ENCODE measurements around the gene ATXN7L3.

GRCh38 chr17:44176671-44177501 is 22.8 kb downstream of the ATXN7L3 start:
- no peak for TF ChIP-seq ZNF223 (tag by site-specific recombination; IDR thresholded peaks at IDR 0.05)
- TF ChIP-seq ZNF660 (tag by site-specific recombination; IDR thresholded peaks at IDR 0.05): no peak
- TF ChIP-seq, protein P1, sequence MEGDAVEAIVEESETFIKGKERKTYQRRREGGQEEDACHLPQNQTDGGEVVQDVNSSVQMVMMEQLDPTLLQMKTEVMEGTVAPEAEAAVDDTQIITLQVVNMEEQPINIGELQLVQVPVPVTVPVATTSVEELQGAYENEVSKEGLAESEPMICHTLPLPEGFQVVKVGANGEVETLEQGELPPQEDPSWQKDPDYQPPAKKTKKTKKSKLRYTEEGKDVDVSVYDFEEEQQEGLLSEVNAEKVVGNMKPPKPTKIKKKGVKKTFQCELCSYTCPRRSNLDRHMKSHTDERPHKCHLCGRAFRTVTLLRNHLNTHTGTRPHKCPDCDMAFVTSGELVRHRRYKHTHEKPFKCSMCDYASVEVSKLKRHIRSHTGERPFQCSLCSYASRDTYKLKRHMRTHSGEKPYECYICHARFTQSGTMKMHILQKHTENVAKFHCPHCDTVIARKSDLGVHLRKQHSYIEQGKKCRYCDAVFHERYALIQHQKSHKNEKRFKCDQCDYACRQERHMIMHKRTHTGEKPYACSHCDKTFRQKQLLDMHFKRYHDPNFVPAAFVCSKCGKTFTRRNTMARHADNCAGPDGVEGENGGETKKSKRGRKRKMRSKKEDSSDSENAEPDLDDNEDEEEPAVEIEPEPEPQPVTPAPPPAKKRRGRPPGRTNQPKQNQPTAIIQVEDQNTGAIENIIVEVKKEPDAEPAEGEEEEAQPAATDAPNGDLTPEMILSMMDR (tag by site-specific recombination; IDR thresholded peaks at IDR 0.05): no peak
- TF ChIP-seq ZNF692 (tag by site-specific recombination; IDR thresholded peaks at IDR 0.05): no peak
- no peak for TF ChIP-seq ZNF488 (tag by site-specific recombination; IDR thresholded peaks at IDR 0.05)
- TF ChIP-seq, protein P2, sequence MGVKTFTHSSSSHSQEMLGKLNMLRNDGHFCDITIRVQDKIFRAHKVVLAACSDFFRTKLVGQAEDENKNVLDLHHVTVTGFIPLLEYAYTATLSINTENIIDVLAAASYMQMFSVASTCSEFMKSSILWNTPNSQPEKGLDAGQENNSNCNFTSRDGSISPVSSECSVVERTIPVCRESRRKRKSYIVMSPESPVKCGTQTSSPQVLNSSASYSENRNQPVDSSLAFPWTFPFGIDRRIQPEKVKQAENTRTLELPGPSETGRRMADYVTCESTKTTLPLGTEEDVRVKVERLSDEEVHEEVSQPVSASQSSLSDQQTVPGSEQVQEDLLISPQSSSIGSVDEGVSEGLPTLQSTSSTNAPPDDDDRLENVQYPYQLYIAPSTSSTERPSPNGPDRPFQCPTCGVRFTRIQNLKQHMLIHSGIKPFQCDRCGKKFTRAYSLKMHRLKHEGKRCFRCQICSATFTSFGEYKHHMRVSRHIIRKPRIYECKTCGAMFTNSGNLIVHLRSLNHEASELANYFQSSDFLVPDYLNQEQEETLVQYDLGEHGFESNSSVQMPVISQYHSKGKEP (tag by site-specific recombination; IDR thresholded peaks at IDR 0.05): no peak
- TF ChIP-seq, protein P3, sequence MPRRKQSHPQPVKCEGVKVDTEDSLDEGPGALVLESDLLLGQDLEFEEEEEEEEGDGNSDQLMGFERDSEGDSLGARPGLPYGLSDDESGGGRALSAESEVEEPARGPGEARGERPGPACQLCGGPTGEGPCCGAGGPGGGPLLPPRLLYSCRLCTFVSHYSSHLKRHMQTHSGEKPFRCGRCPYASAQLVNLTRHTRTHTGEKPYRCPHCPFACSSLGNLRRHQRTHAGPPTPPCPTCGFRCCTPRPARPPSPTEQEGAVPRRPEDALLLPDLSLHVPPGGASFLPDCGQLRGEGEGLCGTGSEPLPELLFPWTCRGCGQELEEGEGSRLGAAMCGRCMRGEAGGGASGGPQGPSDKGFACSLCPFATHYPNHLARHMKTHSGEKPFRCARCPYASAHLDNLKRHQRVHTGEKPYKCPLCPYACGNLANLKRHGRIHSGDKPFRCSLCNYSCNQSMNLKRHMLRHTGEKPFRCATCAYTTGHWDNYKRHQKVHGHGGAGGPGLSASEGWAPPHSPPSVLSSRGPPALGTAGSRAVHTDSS (tag by site-specific recombination; IDR thresholded peaks at IDR 0.05): no peak
- no peak for TF ChIP-seq ZNF558 (tag by site-specific recombination; IDR thresholded peaks at IDR 0.05)
- TF ChIP-seq HOXA7 (CRISPR knock-in tag; IDR thresholded peaks at IDR 0.05; ENCODE audit: borderline replicate concordance): no peak
- no peak for TF ChIP-seq TCF7L2 (IDR thresholded peaks at IDR 0.05; ENCODE audit: borderline replicate concordance, low read depth, low read length)
- TF ChIP-seq ATF2 (tag by site-specific recombination; IDR thresholded peaks at IDR 0.05; ENCODE audit: low read depth): no peak
- no peak for TF ChIP-seq GLI2 (tag by site-specific recombination; IDR thresholded peaks at IDR 0.05; ENCODE audit: borderline replicate concordance, low read depth)
- TF ChIP-seq, protein P4, sequence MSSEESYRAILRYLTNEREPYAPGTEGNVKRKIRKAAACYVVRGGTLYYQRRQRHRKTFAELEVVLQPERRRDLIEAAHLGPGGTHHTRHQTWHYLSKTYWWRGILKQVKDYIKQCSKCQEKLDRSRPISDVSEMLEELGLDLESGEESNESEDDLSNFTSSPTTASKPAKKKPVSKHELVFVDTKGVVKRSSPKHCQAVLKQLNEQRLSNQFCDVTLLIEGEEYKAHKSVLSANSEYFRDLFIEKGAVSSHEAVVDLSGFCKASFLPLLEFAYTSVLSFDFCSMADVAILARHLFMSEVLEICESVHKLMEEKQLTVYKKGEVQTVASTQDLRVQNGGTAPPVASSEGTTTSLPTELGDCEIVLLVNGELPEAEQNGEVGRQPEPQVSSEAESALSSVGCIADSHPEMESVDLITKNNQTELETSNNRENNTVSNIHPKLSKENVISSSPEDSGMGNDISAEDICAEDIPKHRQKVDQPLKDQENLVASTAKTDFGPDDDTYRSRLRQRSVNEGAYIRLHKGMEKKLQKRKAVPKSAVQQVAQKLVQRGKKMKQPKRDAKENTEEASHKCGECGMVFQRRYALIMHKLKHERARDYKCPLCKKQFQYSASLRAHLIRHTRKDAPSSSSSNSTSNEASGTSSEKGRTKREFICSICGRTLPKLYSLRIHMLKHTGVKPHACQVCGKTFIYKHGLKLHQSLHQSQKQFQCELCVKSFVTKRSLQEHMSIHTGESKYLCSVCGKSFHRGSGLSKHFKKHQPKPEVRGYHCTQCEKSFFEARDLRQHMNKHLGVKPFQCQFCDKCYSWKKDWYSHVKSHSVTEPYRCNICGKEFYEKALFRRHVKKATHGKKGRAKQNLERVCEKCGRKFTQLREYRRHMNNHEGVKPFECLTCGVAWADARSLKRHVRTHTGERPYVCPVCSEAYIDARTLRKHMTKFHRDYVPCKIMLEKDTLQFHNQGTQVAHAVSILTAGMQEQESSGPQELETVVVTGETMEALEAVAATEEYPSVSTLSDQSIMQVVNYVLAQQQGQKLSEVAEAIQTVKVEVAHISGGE (tag by site-specific recombination; conservative IDR thresholded peaks at IDR 0.05; ENCODE audit: low read depth): no peak
- no peak for TF ChIP-seq ZNF76 (tag by site-specific recombination; IDR thresholded peaks at IDR 0.05; ENCODE audit: borderline replicate concordance, low read depth)
